ENCODE data around the gene TMEM135.

- TF ChIP-seq TAF1 (IDR thresholded peaks at IDR 0.05; ENCODE audit: low read depth) (no peak), RAD21 (IDR thresholded peaks at IDR 0.05; ENCODE audit: low read depth) (no peak), TEAD4 (IDR thresholded peaks at IDR 0.05) (no peak), FOXM1 (IDR thresholded peaks at IDR 0.05; ENCODE audit: borderline replicate concordance, low read depth) (no peak), YY1 (IDR thresholded peaks at IDR 0.05; ENCODE audit: low read depth) (no peak)
- TF ChIP-seq, protein P1, sequence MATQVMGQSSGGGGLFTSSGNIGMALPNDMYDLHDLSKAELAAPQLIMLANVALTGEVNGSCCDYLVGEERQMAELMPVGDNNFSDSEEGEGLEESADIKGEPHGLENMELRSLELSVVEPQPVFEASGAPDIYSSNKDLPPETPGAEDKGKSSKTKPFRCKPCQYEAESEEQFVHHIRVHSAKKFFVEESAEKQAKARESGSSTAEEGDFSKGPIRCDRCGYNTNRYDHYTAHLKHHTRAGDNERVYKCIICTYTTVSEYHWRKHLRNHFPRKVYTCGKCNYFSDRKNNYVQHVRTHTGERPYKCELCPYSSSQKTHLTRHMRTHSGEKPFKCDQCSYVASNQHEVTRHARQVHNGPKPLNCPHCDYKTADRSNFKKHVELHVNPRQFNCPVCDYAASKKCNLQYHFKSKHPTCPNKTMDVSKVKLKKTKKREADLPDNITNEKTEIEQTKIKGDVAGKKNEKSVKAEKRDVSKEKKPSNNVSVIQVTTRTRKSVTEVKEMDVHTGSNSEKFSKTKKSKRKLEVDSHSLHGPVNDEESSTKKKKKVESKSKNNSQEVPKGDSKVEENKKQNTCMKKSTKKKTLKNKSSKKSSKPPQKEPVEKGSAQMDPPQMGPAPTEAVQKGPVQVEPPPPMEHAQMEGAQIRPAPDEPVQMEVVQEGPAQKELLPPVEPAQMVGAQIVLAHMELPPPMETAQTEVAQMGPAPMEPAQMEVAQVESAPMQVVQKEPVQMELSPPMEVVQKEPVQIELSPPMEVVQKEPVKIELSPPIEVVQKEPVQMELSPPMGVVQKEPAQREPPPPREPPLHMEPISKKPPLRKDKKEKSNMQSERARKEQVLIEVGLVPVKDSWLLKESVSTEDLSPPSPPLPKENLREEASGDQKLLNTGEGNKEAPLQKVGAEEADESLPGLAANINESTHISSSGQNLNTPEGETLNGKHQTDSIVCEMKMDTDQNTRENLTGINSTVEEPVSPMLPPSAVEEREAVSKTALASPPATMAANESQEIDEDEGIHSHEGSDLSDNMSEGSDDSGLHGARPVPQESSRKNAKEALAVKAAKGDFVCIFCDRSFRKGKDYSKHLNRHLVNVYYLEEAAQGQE (IDR thresholded peaks at IDR 0.05; ENCODE audit: low read depth), result no peak
- TF ChIP-seq, protein P2, sequence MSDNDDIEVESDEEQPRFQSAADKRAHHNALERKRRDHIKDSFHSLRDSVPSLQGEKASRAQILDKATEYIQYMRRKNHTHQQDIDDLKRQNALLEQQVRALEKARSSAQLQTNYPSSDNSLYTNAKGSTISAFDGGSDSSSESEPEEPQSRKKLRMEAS (IDR thresholded peaks at IDR 0.05), result no peak
- TF ChIP-seq, protein P3, sequence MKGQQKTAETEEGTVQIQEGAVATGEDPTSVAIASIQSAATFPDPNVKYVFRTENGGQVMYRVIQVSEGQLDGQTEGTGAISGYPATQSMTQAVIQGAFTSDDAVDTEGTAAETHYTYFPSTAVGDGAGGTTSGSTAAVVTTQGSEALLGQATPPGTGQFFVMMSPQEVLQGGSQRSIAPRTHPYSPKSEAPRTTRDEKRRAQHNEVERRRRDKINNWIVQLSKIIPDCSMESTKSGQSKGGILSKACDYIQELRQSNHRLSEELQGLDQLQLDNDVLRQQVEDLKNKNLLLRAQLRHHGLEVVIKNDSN (IDR thresholded peaks at IDR 0.05), result no peak
Observed at GRCh38 chr11:87134524-87135106, 96.9 kb downstream of the TMEM135 start.
